Liver (tissue), 9 donors: Measurements from ENCODE around the gene IFT172. TPM values are rescaled to one million over a fixed set of nuclear protein-coding genes. Genes with fewer than 3 reads are reported as not detected.

Source experiments
- DNase-seq: peaks from one replicate; pipeline ENCODE4 v3.0.0-alpha.2; 2017; ENCODE audit warnings: low spot score
- H3K27ac ChIP-seq, 2 donors: one replicate each; pipeline ENCODE4 v1.7.0; 2013; ENCODE audit warnings: inconsistent platforms in 2 of 2, low read length in 2 of 2, control low read depth in 1 of 2, low read depth in 1 of 2, mild to moderate bottlenecking in 1 of 2
- H3K27me3 ChIP-seq, 4 donors: one replicate each; pipeline versions ENCODE4 v1.6.1 to v1.7.0; 2013; ENCODE audit warnings: low read length in 3 of 4, inconsistent platforms in 1 of 4, mild to moderate bottlenecking in 1 of 4, moderate library complexity in 1 of 4; ENCODE audit not compliant: control insufficient read depth in 4 of 4, insufficient read depth in 4 of 4
- H3K36me3 ChIP-seq, 4 donors: one replicate each; pipeline versions ENCODE4 v1.6.1 to v1.7.0; 2013; ENCODE audit warnings: low read length in 3 of 4, mild to moderate bottlenecking in 3 of 4, low read depth in 1 of 4, moderate library complexity in 1 of 4; ENCODE audit not compliant: control insufficient read depth in 4 of 4, insufficient read depth in 3 of 4
- H3K4me1 ChIP-seq, 4 donors: one replicate each; pipeline versions ENCODE4 v1.6.1 to v1.7.0; 2013; ENCODE audit warnings: low read length in 3 of 4, mild to moderate bottlenecking in 3 of 4, moderate library complexity in 1 of 4; ENCODE audit not compliant: control insufficient read depth in 4 of 4, insufficient read depth in 4 of 4
- H3K4me3 ChIP-seq, 3 donors: one replicate each; pipeline versions ENCODE4 v1.6.1 to v1.7.0; 2013; ENCODE audit warnings: low read length in 3 of 3, control low read depth in 1 of 3, low read depth in 1 of 3, mild to moderate bottlenecking in 1 of 3
- H3K9ac ChIP-seq, 2 donors: one replicate each; pipeline ENCODE4 v1.7.0; 2013; ENCODE audit warnings: low read length in 2 of 2, mild to moderate bottlenecking in 2 of 2, moderate library complexity in 2 of 2, control low read depth in 1 of 2, low read depth in 1 of 2
- H3K9me3 ChIP-seq, 4 donors: one replicate each; pipeline versions ENCODE4 v1.6.1 to v1.7.0; 2013; ENCODE audit warnings: low read length in 3 of 4; ENCODE audit not compliant: control insufficient read depth in 4 of 4
- EGR1 ChIP-seq, 2 donors: IDR thresholded peaks; 2 replicates each; pipeline ENCODE4 v1.6.1; 2016 to 2018; ENCODE audit warnings: antibody characterized with exemption in 2 of 2, low read depth in 2 of 2
- FOXA2 ChIP-seq: IDR thresholded peaks from 2 replicates; pipeline ENCODE4 v1.6.1; 2016; ENCODE audit warnings: antibody characterized with exemption
- GABPA ChIP-seq, 2 donors: IDR thresholded peaks in 1 of 2; conservative IDR thresholded peaks in 1 of 2; 2 replicates each; pipeline ENCODE4 v1.6.1; 2016; ENCODE audit warnings: antibody characterized with exemption in 2 of 2, mild to moderate bottlenecking in 1 of 2, moderate library complexity in 1 of 2
- HNF4G ChIP-seq: IDR thresholded peaks from 2 replicates; pipeline ENCODE4 v1.6.1; 2016; ENCODE audit warnings: antibody characterized with exemption
- JUND ChIP-seq, 2 donors: IDR thresholded peaks; 2 replicates each; pipeline ENCODE4 v1.6.1; 2016; ENCODE audit warnings: antibody characterized with exemption in 2 of 2
- MAX ChIP-seq: IDR thresholded peaks from 2 replicates; pipeline ENCODE4 v1.6.1; 2016; ENCODE audit warnings: antibody characterized with exemption
- NR2F2 ChIP-seq: IDR thresholded peaks from 2 replicates; pipeline ENCODE4 v1.6.1; 2016; ENCODE audit warnings: antibody characterized with exemption
- RAD21 ChIP-seq, 2 donors: IDR thresholded peaks; 2 replicates each; pipeline ENCODE4 v1.6.1; 2016; ENCODE audit warnings: antibody characterized with exemption in 2 of 2, mild to moderate bottlenecking in 2 of 2
- RXRA ChIP-seq, 2 donors: IDR thresholded peaks; 2 replicates each; pipeline ENCODE4 v1.6.1; 2017 to 2018; ENCODE audit warnings: antibody characterized with exemption in 2 of 2, mild to moderate bottlenecking in 1 of 2
- YY1 ChIP-seq: IDR thresholded peaks from 2 replicates; pipeline ENCODE4 v1.6.1; 2016; ENCODE audit warnings: antibody characterized with exemption, mild to moderate bottlenecking
- ZBTB33 ChIP-seq: IDR thresholded peaks from 2 replicates; pipeline ENCODE4 v1.6.1; 2016; ENCODE audit warnings: antibody characterized with exemption
- WGBS: extraction: QIAGEN DNeasy Blood & Tissue Kit; methylation state at CpG from one replicate; pipeline ENCODE4 v1.1.7; 2013; 5-methylcytosine and 5-hydroxymethylcytosine counted together
- polyA plus RNA-seq, 2 donors: library from polyadenylated mRNA; stranded (reverse) in 1 of 2; unstranded in 1 of 2; fragments of 200-250 nt in 1 of 2; fragments of >200 nt in 1 of 2; fragmentation: Nextera tagmentation in 1 of 2; extraction: Ambion mirVana in 1 of 2; gene quantifications; one replicate each; pipeline versions ENCODE4 v1.2.1 to v1.2.3, GENCODE V29; 2013 to 2015
- total RNA-seq, 2 donors: library from RNA; depleted of rRNA; stranded (reverse); fragments of >200 nt; gene quantifications; one replicate each; pipeline ENCODE4 v1.2.3, GENCODE V29; 2014
- TF ChIP-seq, protein P1 (sequence below): fragments of 150-350 bp; IDR thresholded peaks from 2 replicates; pipeline ENCODE4 v1.5.1; 2017; ENCODE audit warnings: improper control_type of control experiment, low read depth, low read length; ENCODE audit not compliant: missing input control
- TF ChIP-seq, protein P2 (sequence below): IDR thresholded peaks from 2 replicates; pipeline ENCODE4 v1.6.1; 2016; ENCODE audit warnings: antibody characterized with exemption, mild to moderate bottlenecking
- TF ChIP-seq, protein P3 (sequence below): IDR thresholded peaks from 2 replicates; pipeline ENCODE4 v1.6.1; 2016; ENCODE audit warnings: antibody characterized with exemption
- donor health status: healthy.
- donor health status: healthy.
- donor health status: healthy.
- donor health status: healthy.
- donor health status: healthy.

The IFT172 gene
- total and polyA plus RNA-seq, 4 donors: 2.6 to 9.8 (median 6.3) TPM

- TF ChIP-seq JUND (IDR thresholded peaks at IDR 0.05) (no peak), ZBTB33 (no peak), FOXA2 (no peak), GABPA (IDR thresholded peaks at IDR 0.05 in 1 of 2, conservative IDR thresholded peaks at IDR 0.05 in 1 of 2) (no peak), HNF4G (no peak), RXRA (IDR thresholded peaks at IDR 0.05) (no peak), NR2F2 (no peak), RAD21 (IDR thresholded peaks at IDR 0.05) (no peak), MAX (no peak), YY1 (no peak), EGR1 (IDR thresholded peaks at IDR 0.05; ENCODE audit: low read depth in 2 of 2) (no peak)
- TF ChIP-seq, protein P1, sequence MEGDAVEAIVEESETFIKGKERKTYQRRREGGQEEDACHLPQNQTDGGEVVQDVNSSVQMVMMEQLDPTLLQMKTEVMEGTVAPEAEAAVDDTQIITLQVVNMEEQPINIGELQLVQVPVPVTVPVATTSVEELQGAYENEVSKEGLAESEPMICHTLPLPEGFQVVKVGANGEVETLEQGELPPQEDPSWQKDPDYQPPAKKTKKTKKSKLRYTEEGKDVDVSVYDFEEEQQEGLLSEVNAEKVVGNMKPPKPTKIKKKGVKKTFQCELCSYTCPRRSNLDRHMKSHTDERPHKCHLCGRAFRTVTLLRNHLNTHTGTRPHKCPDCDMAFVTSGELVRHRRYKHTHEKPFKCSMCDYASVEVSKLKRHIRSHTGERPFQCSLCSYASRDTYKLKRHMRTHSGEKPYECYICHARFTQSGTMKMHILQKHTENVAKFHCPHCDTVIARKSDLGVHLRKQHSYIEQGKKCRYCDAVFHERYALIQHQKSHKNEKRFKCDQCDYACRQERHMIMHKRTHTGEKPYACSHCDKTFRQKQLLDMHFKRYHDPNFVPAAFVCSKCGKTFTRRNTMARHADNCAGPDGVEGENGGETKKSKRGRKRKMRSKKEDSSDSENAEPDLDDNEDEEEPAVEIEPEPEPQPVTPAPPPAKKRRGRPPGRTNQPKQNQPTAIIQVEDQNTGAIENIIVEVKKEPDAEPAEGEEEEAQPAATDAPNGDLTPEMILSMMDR: no peak
- TF ChIP-seq, protein P2, sequence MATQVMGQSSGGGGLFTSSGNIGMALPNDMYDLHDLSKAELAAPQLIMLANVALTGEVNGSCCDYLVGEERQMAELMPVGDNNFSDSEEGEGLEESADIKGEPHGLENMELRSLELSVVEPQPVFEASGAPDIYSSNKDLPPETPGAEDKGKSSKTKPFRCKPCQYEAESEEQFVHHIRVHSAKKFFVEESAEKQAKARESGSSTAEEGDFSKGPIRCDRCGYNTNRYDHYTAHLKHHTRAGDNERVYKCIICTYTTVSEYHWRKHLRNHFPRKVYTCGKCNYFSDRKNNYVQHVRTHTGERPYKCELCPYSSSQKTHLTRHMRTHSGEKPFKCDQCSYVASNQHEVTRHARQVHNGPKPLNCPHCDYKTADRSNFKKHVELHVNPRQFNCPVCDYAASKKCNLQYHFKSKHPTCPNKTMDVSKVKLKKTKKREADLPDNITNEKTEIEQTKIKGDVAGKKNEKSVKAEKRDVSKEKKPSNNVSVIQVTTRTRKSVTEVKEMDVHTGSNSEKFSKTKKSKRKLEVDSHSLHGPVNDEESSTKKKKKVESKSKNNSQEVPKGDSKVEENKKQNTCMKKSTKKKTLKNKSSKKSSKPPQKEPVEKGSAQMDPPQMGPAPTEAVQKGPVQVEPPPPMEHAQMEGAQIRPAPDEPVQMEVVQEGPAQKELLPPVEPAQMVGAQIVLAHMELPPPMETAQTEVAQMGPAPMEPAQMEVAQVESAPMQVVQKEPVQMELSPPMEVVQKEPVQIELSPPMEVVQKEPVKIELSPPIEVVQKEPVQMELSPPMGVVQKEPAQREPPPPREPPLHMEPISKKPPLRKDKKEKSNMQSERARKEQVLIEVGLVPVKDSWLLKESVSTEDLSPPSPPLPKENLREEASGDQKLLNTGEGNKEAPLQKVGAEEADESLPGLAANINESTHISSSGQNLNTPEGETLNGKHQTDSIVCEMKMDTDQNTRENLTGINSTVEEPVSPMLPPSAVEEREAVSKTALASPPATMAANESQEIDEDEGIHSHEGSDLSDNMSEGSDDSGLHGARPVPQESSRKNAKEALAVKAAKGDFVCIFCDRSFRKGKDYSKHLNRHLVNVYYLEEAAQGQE: no peak
- TF ChIP-seq, protein P3, sequence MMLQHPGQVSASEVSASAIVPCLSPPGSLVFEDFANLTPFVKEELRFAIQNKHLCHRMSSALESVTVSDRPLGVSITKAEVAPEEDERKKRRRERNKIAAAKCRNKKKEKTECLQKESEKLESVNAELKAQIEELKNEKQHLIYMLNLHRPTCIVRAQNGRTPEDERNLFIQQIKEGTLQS: no peak
- Histone ChIP-seq H3K36me3 (peaks cover under 1 to 12% (median 5%) of the 10 kb centered on the region in 4 donors), H3K9me3 (no peaks in the 10 kb centered on the region), H3K9ac (peak overlapping the region; percentile 72 to 93), H3K4me3 (peak overlapping the region; percentile 42 to 92 (median 87)), H3K27me3 (no peaks in the 10 kb centered on the region), H3K27ac (peak overlapping the region; percentile 90 to 97), H3K4me1 (peaks cover 10 to 69% (median 45%) of the 10 kb centered on the region in 4 donors)
- no peak for DNase-seq
- 37% methylated on average over 4 of the region's 4 CpGs for WGBS
These were observed 7.7 kb upstream of the IFT172 start for GRCh38 chr2:27497288-27497627.
